HCT116 (cell line): ENCODE data around the gene BACH1. TPM values are rescaled to one million over a fixed set of nuclear protein-coding genes. Genes with fewer than 3 reads are reported as not detected.

Experiments used
- ATAC-seq: fragments of 200-7000 bp; cut with Tn5 transposase; 2 replicates; pipeline ENCODE4 v1.9.1; 2020; ENCODE audit warnings: mild to moderate bottlenecking, moderate library complexity
- BruUV-seq: library from RNA; stranded (reverse); fragments of 400-500 nt; replicated peaks from 2 replicates; lab custom pipeline; 2021; lab: Mats Ljungman, UMichigan
- CTCF ChIA-PET: fragments of 300-600 bp; sonication (Branson Sonifier 250); formaldehyde crosslinking; loops from one replicate; lab custom pipeline; 2021; ENCODE audit warnings: antibody characterized with exemption; lab: Charles Lee
- POLR2A ChIA-PET: fragments of 300-600, 350-600 bp; sonication (Branson Sonifier 250); formaldehyde crosslinking; loops from one replicate; lab custom pipeline; 2021; ENCODE audit warnings: antibody characterized with exemption; lab: Charles Lee
- RAD21 ChIA-PET, 2 experiments: fragments of 300-600 bp; sonication (Branson Sonifier 250); formaldehyde crosslinking; loops; one replicate each; lab custom pipeline; 2023; ENCODE audit warnings: low total read pairs in 2 of 2; ENCODE audit not compliant: uncharacterized antibody in 2 of 2, unreplicated experiment in 2 of 2, low non-redundant PET in 1 of 2; lab: Charles Lee
- DNase-seq: peaks from one replicate; pipeline ENCODE4 v3.0.0-alpha.2; 2010; ENCODE audit warnings: low read depth, low spot score
- H2AFZ ChIP-seq: fragments of 200-600 bp; shearing (Covaris generic), sonication (generic); 2 replicates; pipeline ENCODE4 v1.6.1; 2017; ENCODE audit warnings: low read depth, mixed run types, mixed read lengths, antibody characterized with exemption, low read length; ENCODE audit not compliant: poor library complexity, severe bottlenecking
- H3K27ac ChIP-seq: 2 replicates; pipeline ENCODE4 v1.5.1; 2012; ENCODE audit warnings: low read depth, low read length
- H3K27me3 ChIP-seq: fragments of 200-600 bp; sonication (generic); 2 replicates; pipeline ENCODE4 v1.6.1; 2016; ENCODE audit warnings: mixed run types, low read length, mixed read lengths; ENCODE audit not compliant: insufficient read depth
- H3K36me3 ChIP-seq, 2 experiments: fragments of 200-500 bp in 1 of 2; fragments of 200-600 bp in 1 of 2; sonication (Bioruptor generic) in 1 of 2; sonication (generic) in 1 of 2; 2 replicates each; pipeline versions ENCODE4 v1.5.1 to v1.6.1; 2014 to 2016; ENCODE audit warnings: low read length in 2 of 2, inconsistent platforms in 1 of 2, mixed read lengths in 1 of 2, mixed run types in 1 of 2; ENCODE audit not compliant: insufficient read depth in 2 of 2, control insufficient read depth in 1 of 2
- H3K4me1 ChIP-seq, 2 experiments: fragments of 200-600 bp in 1 of 2; sonication (generic) in 1 of 2; 2 replicates each; pipeline versions ENCODE4 v1.5.1 to v1.6.1; 2012 to 2017; ENCODE audit warnings: low read length in 2 of 2, inconsistent platforms in 1 of 2, mild to moderate bottlenecking in 1 of 2, mixed read lengths in 1 of 2, mixed run types in 1 of 2, moderate library complexity in 1 of 2; ENCODE audit not compliant: insufficient read depth in 2 of 2, control insufficient read depth in 1 of 2
- H3K4me2 ChIP-seq: fragments of 200-600 bp; sonication (generic); 2 replicates; pipeline ENCODE4 v1.6.1; 2017; ENCODE audit warnings: mixed run types, low read length, mixed read lengths
- H3K4me3 ChIP-seq, 2 experiments: fragments of 200-600 bp in 1 of 2; sonication (generic) in 1 of 2; replicated peaks in 1 of 2; 2 replicates each; pipeline ENCODE4 v1.5.1; 2011 to 2016; ENCODE audit warnings: low read length in 2 of 2, control low read depth in 1 of 2, low read depth in 1 of 2, mild to moderate bottlenecking in 1 of 2, mixed read lengths in 1 of 2, mixed run types in 1 of 2
- H3K79me2 ChIP-seq: fragments of 200-600 bp; sonication (generic); 2 replicates; pipeline ENCODE4 v1.6.1; 2017; ENCODE audit warnings: mild to moderate bottlenecking, mixed run types, low read length, moderate library complexity, mixed read lengths; ENCODE audit not compliant: insufficient read depth
- H3K9ac ChIP-seq: fragments of 200-600 bp; sonication (generic); 2 replicates; pipeline ENCODE4 v1.6.1; 2016; ENCODE audit warnings: low read length, mixed read lengths
- H3K9me2 ChIP-seq: fragments of 200-600 bp; sonication (generic), shearing (Covaris generic); 2 replicates; pipeline ENCODE4 v1.6.1; 2017; ENCODE audit warnings: mixed run types, mild to moderate bottlenecking, moderate library complexity; ENCODE audit not compliant: insufficient read depth
- H3K9me3 ChIP-seq, 2 experiments: fragments of 200-500 bp in 1 of 2; fragments of 200-600 bp in 1 of 2; sonication (Bioruptor generic) in 1 of 2; sonication (generic) in 1 of 2; 2 replicates each; pipeline ENCODE4 v1.6.1; 2014 to 2017; ENCODE audit warnings: low read length in 2 of 2, mixed read lengths in 2 of 2, inconsistent platforms in 1 of 2, low read depth in 1 of 2, mild to moderate bottlenecking in 1 of 2, mixed run types in 1 of 2, moderate library complexity in 1 of 2; ENCODE audit not compliant: control insufficient read depth in 1 of 2, insufficient read depth in 1 of 2
- H4K20me1 ChIP-seq: fragments of 200-600 bp; sonication (generic), shearing (Covaris generic); 2 replicates; pipeline ENCODE4 v1.6.1; 2017; ENCODE audit warnings: mixed run types, mild to moderate bottlenecking, moderate library complexity; ENCODE audit not compliant: insufficient read depth
- EZH2phosphoT487 ChIP-seq: fragments of 200-600 bp; IDR thresholded peaks from 2 replicates; pipeline ENCODE4 v1.6.1; 2018; ENCODE audit warnings: antibody characterized with exemption, borderline replicate concordance
- POLR2A ChIP-seq: IDR thresholded peaks from 2 replicates; pipeline ENCODE4 v1.7.0; 2011; ENCODE audit warnings: borderline replicate concordance; ENCODE audit not compliant: insufficient read depth, insufficient read length; ENCODE audit errors: extremely low read depth
- POLR2AphosphoS5 ChIP-seq: IDR thresholded peaks from 2 replicates; pipeline ENCODE4 v1.6.1; 2011; ENCODE audit warnings: mild to moderate bottlenecking, low read depth, low read length, moderate library complexity
- SRF ChIP-seq: IDR thresholded peaks from 2 replicates; pipeline ENCODE4 v1.6.1; 2012; ENCODE audit warnings: low read depth
- TCF7L2 ChIP-seq: IDR thresholded peaks from 2 replicates; pipeline ENCODE4 v1.7.0; 2011; ENCODE audit warnings: borderline replicate concordance, inconsistent platforms; ENCODE audit not compliant: insufficient read depth, insufficient read length; ENCODE audit errors: extremely low read depth
- ZFX ChIP-seq: fragments of 450-650 bp; IDR thresholded peaks from 2 replicates; pipeline ENCODE4 v1.6.1; 2017
- intact Hi-C: fragments of 100-400 bp; cut with micrococcal nuclease; formaldehyde crosslinking; loops from 2 replicates; pipeline ENCODE4 v1.10.0; 2022
- total RNA-seq: library from RNA; stranded (reverse); gene quantifications from one replicate; pipeline ENCODE4 v1.2.1, GENCODE V29; 2021; ENCODE audit not compliant: unreplicated experiment

The BACH1 gene
- total RNA-seq, 1 experiment from 2014 or later, result 28.4 TPM

DNA sequence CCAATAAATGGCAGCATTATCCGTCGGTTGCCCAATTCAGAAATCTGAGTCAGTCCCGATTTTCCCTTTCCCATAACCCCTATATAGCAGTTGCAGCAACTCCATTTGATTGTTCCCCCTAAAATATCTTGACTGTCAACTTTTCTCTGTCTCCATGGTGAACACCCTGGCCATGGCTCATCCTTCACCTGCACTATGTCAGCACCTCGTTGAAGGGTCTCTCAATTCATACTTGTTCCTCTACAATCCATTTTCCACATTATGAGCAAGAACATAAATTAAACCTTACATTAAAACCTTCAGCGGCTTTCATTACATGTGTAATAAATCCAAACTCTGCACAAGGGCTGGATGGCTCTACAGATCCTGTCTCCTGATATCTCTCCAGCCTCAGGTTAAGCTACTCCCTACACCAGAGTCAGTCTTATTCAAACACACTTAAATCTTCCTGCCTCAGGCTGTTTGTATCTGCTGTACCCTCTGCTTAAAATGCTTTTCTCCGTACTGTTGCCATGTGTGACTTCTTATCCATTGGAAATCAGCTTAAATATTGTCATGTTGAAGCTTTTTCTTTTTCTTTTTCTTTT is 87.3 kb downstream of the BACH1 start:
- CTCF ChIA-PET, result interaction anchor here (1.3 kb wide), 1 partner anchor 9 kb away, joined by 4 read pairs; no protein-coding TSS in a partner anchor
- BruUV-seq, result no TSS peak
- RAD21 ChIA-PET, result no interaction called here

DNA sequence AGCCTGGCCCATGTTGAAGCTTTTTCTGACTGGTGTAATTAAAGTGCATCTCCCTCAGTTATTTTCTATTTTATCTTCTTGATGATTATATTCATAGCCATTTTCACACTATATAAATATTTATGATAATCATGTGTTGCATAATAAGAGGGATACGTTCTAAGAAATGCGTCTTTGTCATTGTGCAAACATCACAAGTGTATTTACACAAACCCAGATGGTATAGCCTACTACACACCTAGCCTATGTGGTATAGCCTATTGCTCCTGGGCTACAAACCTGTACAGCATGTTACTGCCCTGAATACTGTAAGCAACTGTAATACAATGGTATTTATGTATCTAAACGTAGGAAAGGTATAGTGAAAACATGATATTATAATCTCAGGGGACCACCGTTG is 88.1 kb downstream of the BACH1 start:
- no peak for TF ChIP-seq POLR2A
- Histone ChIP-seq H3K4me1 (peaks cover 3 to 6% of the 10 kb centered on the region in 2 experiments; a peak in 2 of 4 replicates), H3K79me2 (no peaks in the 10 kb centered on the region), H4K20me1 (no peaks in the 10 kb centered on the region), H3K4me3 (no peak overlapping the region), H3K27me3 (no peaks in the 10 kb centered on the region), H3K27ac (no peak overlapping the region), H3K36me3 (no peaks in the 10 kb centered on the region), H2AFZ (no peak overlapping the region), H3K4me2 (no peak overlapping the region), H3K9me2 (no peaks in the 10 kb centered on the region), H3K9me3 (no peaks in the 10 kb centered on the region), H3K9ac (no peak overlapping the region)
- DNase-seq, result no peak
- ATAC-seq, result no peak
- no TSS peak for BruUV-seq
- intact Hi-C loops, result no loop called here
- ChIA-PET POLR2A (no interaction called here), CTCF (interaction anchor here (1.3 kb wide), 1 partner anchor 10 kb away, joined by 4 read pairs; no protein-coding TSS in a partner anchor), RAD21 (no interaction called here)

More for the DNA sequence above, 87.3 kb downstream of the BACH1 start:
- intact Hi-C loops, result no loop called here
- Histone ChIP-seq H4K20me1 (no peaks in the 10 kb centered on the region), H3K9ac (no peak overlapping the region), H3K79me2 (no peaks in the 10 kb centered on the region)
- TF ChIP-seq ZFX (no peak), EZH2phosphoT487 (no peak), SRF (no peak), TCF7L2 (no peak), POLR2AphosphoS5 (no peak)
- TF ChIP-seq, all 23 proteins: peak for 0
- no peaks in the 10 kb centered on the region for H3K36me3 ChIP-seq
- H3K9me2 ChIP-seq, result no peaks in the 10 kb centered on the region
- H3K4me1 ChIP-seq, result peaks cover 5 to 11% of the 10 kb centered on the region in 2 experiments; a peak in 2 of 4 replicates
- H3K9me3 ChIP-seq, result no peaks in the 10 kb centered on the region
- DNase-seq (no peak), ATAC-seq (no peak)
- H3K27me3 ChIP-seq, result no peaks in the 10 kb centered on the region
- no peak overlapping the region for H3K4me2 ChIP-seq
- POLR2A ChIA-PET, result no interaction called here
- no peak overlapping the region for H3K27ac ChIP-seq
- no peak overlapping the region for H3K4me3 ChIP-seq
- no peak overlapping the region for H2AFZ ChIP-seq
